Measurements from ENCODE around the gene LMO2.

- no peak for TF ChIP-seq EZH2 (IDR thresholded peaks at IDR 0.05; ENCODE audit: insufficient read depth, low read length)
- TF ChIP-seq CTCF (IDR thresholded peaks at IDR 0.05; ENCODE audit: insufficient read depth, low read depth, low read length): no peak
These were observed 6.0 kb upstream of the LMO2 start for GRCh38 chr11:33897761-33898375.

Data from astrocyte (in vitro differentiated cells and primary cell).